HEK293 (cell line): ENCODE measurements around the gene TNFRSF4.

ENCODE experiments used
- CTCF ChIA-PET: fragments of 350-600 bp; formaldehyde crosslinking; extraction: SDS; loops from one replicate; lab custom pipeline; 2021; ENCODE audit warnings: antibody characterized with exemption; lab: Yijun Ruan, JAX
- POLR2A ChIA-PET: fragments of 300-600 bp; formaldehyde crosslinking; extraction: SDS; loops from one replicate; lab custom pipeline; 2020; ENCODE audit warnings: antibody characterized with exemption, inconsistent platforms; lab: Yijun Ruan, JAX
- H3K27ac ChIP-seq: fragments of 200-500 bp; sonication (Bioruptor generic); 2 replicates; pipeline ENCODE4 v1.5.1; 2014; ENCODE audit warnings: low read depth, low read length, control low read depth, inconsistent platforms; ENCODE audit errors: extremely low read depth
- H3K36me3 ChIP-seq, 2 experiments: fragments of 200-500 bp in 1 of 2; sonication (Bioruptor generic) in 1 of 2; 1 replicate in 1 of 2; 2 replicates in 1 of 2; pipeline ENCODE4 v1.5.1; 2014 to 2017; ENCODE audit warnings: inconsistent platforms in 2 of 2, low read length in 2 of 2; ENCODE audit not compliant: control insufficient read depth in 2 of 2, insufficient read depth in 1 of 2
- H3K4me1 ChIP-seq: fragments of 200-500 bp; sonication (Bioruptor generic); 2 replicates; pipeline ENCODE4 v1.5.1; 2014; ENCODE audit warnings: mild to moderate bottlenecking, low read length, inconsistent platforms; ENCODE audit not compliant: control insufficient read depth, insufficient read depth
- H3K4me3 ChIP-seq: 2 replicates; pipeline ENCODE4 v1.5.1; 2011; ENCODE audit warnings: low read depth, mild to moderate bottlenecking, control low read depth, low read length, moderate library complexity
- H3K9me3 ChIP-seq: fragments of 200-500 bp; sonication (Bioruptor generic); 2 replicates; pipeline ENCODE4 v1.5.1; 2014; ENCODE audit warnings: low read depth, low read length, inconsistent platforms; ENCODE audit not compliant: control insufficient read depth, insufficient read depth
- BCL11B ChIP-seq: fragments of 450-650 bp; formaldehyde crosslinking; IDR thresholded peaks from 2 replicates; pipeline ENCODE4 v1.5.1; 2016; ENCODE audit warnings: low read depth, missing biosample characterization, missing genetic modification characterization
- GLI4 ChIP-seq: fragments of 450-650 bp; formaldehyde crosslinking; IDR thresholded peaks from 2 replicates; pipeline ENCODE4 v1.5.1; 2016; ENCODE audit warnings: missing biosample characterization, missing genetic modification characterization
- GLIS1 ChIP-seq: fragments of 450-650 bp; formaldehyde crosslinking; IDR thresholded peaks from 2 replicates; pipeline ENCODE4 v1.5.1; 2016; ENCODE audit warnings: missing biosample characterization, missing genetic modification characterization
- GLIS2 ChIP-seq: fragments of 450-650 bp; formaldehyde crosslinking; IDR thresholded peaks from 2 replicates; pipeline ENCODE4 v1.5.1; 2016; ENCODE audit warnings: missing biosample characterization, missing genetic modification characterization
- MZF1 ChIP-seq: fragments of 450-650 bp; formaldehyde crosslinking; IDR thresholded peaks from 2 replicates; pipeline ENCODE4 v1.5.1; 2017; ENCODE audit warnings: missing biosample characterization, missing genetic modification characterization, borderline replicate concordance
- SP3 ChIP-seq: fragments of 450-650 bp; formaldehyde crosslinking; IDR thresholded peaks from 2 replicates; pipeline ENCODE4 v1.5.1; 2016; ENCODE audit warnings: missing biosample characterization, missing genetic modification characterization
- TRIM28 ChIP-seq: IDR thresholded peaks from 2 replicates; pipeline ENCODE4 v1.6.1; 2011; ENCODE audit warnings: low read length, control low read depth, borderline replicate concordance
- ZBTB10 ChIP-seq: fragments of 450-650 bp; formaldehyde crosslinking; IDR thresholded peaks from 2 replicates; pipeline ENCODE4 v1.5.1; 2016; ENCODE audit warnings: missing biosample characterization, missing genetic modification characterization
- ZFP37 ChIP-seq: fragments of 450-650 bp; formaldehyde crosslinking; IDR thresholded peaks from 2 replicates; pipeline ENCODE4 v1.5.1; 2016; ENCODE audit warnings: missing biosample characterization, missing genetic modification characterization
- ZIC2 ChIP-seq: fragments of 450-650 bp; formaldehyde crosslinking; IDR thresholded peaks from 2 replicates; pipeline ENCODE4 v1.5.1; 2016; ENCODE audit warnings: missing biosample characterization, missing genetic modification characterization
- ZNF157 ChIP-seq: fragments of 450-650 bp; formaldehyde crosslinking; IDR thresholded peaks from 2 replicates; pipeline ENCODE4 v1.5.1; 2016; ENCODE audit warnings: missing biosample characterization, missing genetic modification characterization
- ZNF16 ChIP-seq: fragments of 450-650 bp; formaldehyde crosslinking; IDR thresholded peaks from 2 replicates; pipeline ENCODE4 v1.5.1; 2016; ENCODE audit warnings: low read depth, missing biosample characterization, missing genetic modification characterization
- ZNF48 ChIP-seq: fragments of 450-650 bp; formaldehyde crosslinking; IDR thresholded peaks from 2 replicates; pipeline ENCODE4 v1.5.1; 2016; ENCODE audit warnings: missing biosample characterization, missing genetic modification characterization
- ZNF600 ChIP-seq: fragments of 450-650 bp; formaldehyde crosslinking; IDR thresholded peaks from 2 replicates; pipeline ENCODE4 v1.5.1; 2016; ENCODE audit warnings: missing biosample characterization, missing genetic modification characterization
- ZNF624 ChIP-seq: fragments of 450-650 bp; formaldehyde crosslinking; IDR thresholded peaks from 2 replicates; pipeline ENCODE4 v1.5.1; 2017; ENCODE audit warnings: missing biosample characterization, missing genetic modification characterization
- ZNF654 ChIP-seq: fragments of 450-650 bp; formaldehyde crosslinking; IDR thresholded peaks from 2 replicates; pipeline ENCODE4 v1.5.1; 2016; ENCODE audit warnings: low read depth, missing biosample characterization, missing genetic modification characterization
- ZNF701 ChIP-seq: fragments of 450-650 bp; formaldehyde crosslinking; IDR thresholded peaks from 2 replicates; pipeline ENCODE4 v1.5.1; 2016; ENCODE audit warnings: missing biosample characterization, missing genetic modification characterization
- ZNF785 ChIP-seq: fragments of 450-650 bp; formaldehyde crosslinking; IDR thresholded peaks from 2 replicates; pipeline ENCODE4 v1.5.1; 2016; ENCODE audit warnings: missing biosample characterization, missing genetic modification characterization
- ZSCAN16 ChIP-seq: fragments of 450-650 bp; formaldehyde crosslinking; IDR thresholded peaks from 2 replicates; pipeline ENCODE4 v1.5.1; 2016; ENCODE audit warnings: missing biosample characterization, missing genetic modification characterization

The TNFRSF4 gene

GRCh38 chr1:1205769-1206375, 8.1 kb downstream of the TNFRSF4 start:
- Histone ChIP-seq H3K27ac (no peak overlapping the region), H3K4me3 (no peak overlapping the region), H3K4me1 (peaks cover 3% of the 10 kb centered on the region; the same call in 1 of the 2 replicates), H3K36me3 (no peaks in the 10 kb centered on the region), H3K9me3 (no peaks in the 10 kb centered on the region)
- TF ChIP-seq GLI4 (tag by site-specific recombination) (no peak), BCL11B (peak; percentile 15; the same call in 1 of the 2 replicates), ZIC2 (peak; percentile 72; the same call in 1 of the 2 replicates)
- CTCF ChIA-PET, result no interaction called here
- POLR2A ChIA-PET, result interaction anchor here (0.6 kb wide), 1 partner anchor 140 kb away, joined by 3 read pairs; no protein-coding TSS in a partner anchor

GRCh38 chr1:1204998-1205768, 8.8 kb downstream of the TNFRSF4 start:
- Histone ChIP-seq H3K36me3 (no peaks in the 10 kb centered on the region), H3K4me1 (peaks cover 3% of the 10 kb centered on the region; the same call in 1 of the 2 replicates), H3K4me3 (no peak overlapping the region), H3K27ac (no peak overlapping the region), H3K9me3 (no peaks in the 10 kb centered on the region)
- POLR2A ChIA-PET, result no interaction called here
- CTCF ChIA-PET, result interaction anchor here (0.7 to 0.9 kb wide), 2 partner anchors 83 to 142 kb away, joined by 3 to 6 read pairs; no protein-coding TSS in a partner anchor
- TF ChIP-seq GLIS2 (tag by site-specific recombination), result peak; percentile 71
- TF ChIP-seq GLIS1 (tag by site-specific recombination), result peak; percentile 96
- no peak for TF ChIP-seq ZNF48 (tag by site-specific recombination)
- TF ChIP-seq ZBTB10 (tag by site-specific recombination), result 0 out of 2 replicates have a peak, but pooled peaks have one; percentile 29

GRCh38 chr1:1204425-1204920, 9.5 kb downstream of the TNFRSF4 start:
- CTCF ChIA-PET, result interaction anchor here (0.7 to 0.9 kb wide), 2 partner anchors 82 to 142 kb away, joined by 3 to 6 read pairs; no protein-coding TSS in a partner anchor
- no peak overlapping the region for H3K4me3 ChIP-seq
- no peaks in the 10 kb centered on the region for H3K36me3 ChIP-seq
- H3K27ac ChIP-seq, result no peak overlapping the region
- TF ChIP-seq ZFP37 (tag by site-specific recombination), result no peak
- POLR2A ChIA-PET, result interaction anchor here (0.6 kb wide), 1 partner anchor 69 kb away, joined by 5 read pairs; the partner anchor contains the start of gene UBE2J2
- H3K9me3 ChIP-seq, result no peaks in the 10 kb centered on the region
- H3K4me1 ChIP-seq, result peaks cover 3% of the 10 kb centered on the region; the same call in 1 of the 2 replicates

- Histone ChIP-seq H3K4me1 (peaks cover 3% of the 10 kb centered on the region; the same call in 1 of the 2 replicates), H3K9me3 (no peaks in the 10 kb centered on the region), H3K4me3 (no peak overlapping the region), H3K36me3 (no peaks in the 10 kb centered on the region), H3K27ac (no peak overlapping the region)
- CTCF ChIA-PET, result interaction anchor here (0.6 to 0.7 kb wide), 2 partner anchors 82 to 141 kb away, joined by 3 read pairs; no protein-coding TSS in a partner anchor
- POLR2A ChIA-PET, result interaction anchor here (0.6 kb wide), 1 partner anchor 70 kb away, joined by 5 read pairs; the partner anchor contains the start of gene UBE2J2
- no peak for TF ChIP-seq ZSCAN16
- no peak for TF ChIP-seq ZNF624 (tag by site-specific recombination)
- TF ChIP-seq MZF1 (tag by site-specific recombination), result no peak
- no peak for TF ChIP-seq ZNF157 (tag by site-specific recombination)
- no peak for TF ChIP-seq SP3 (tag by site-specific recombination)
- no peak for TF ChIP-seq ZNF785 (tag by site-specific recombination)
- TF ChIP-seq ZNF16 (tag by site-specific recombination), result no peak
- TF ChIP-seq ZNF654 (tag by site-specific recombination), result no peak
- TF ChIP-seq ZNF701 (tag by site-specific recombination), result no peak
- TF ChIP-seq TRIM28, result no peak
- no peak for TF ChIP-seq ZNF600
- no peak for TF ChIP-seq GLIS1 (tag by site-specific recombination)
Observed at GRCh38 chr1:1203561-1204424, 10.2 kb downstream of the TNFRSF4 start.
